GM12892 (cell line): ENCODE data around the gene GJA4.

Experiments
- DNase-seq: peaks from one replicate; pipeline ENCODE4 v3.0.0; 2011; ENCODE audit not compliant: insufficient read length
- FAIRE-seq: peaks from 2 replicates; lab custom pipeline; 2011; peaks lifted over from hg19 to GRCh38; lab: Jason Lieb, UNC
- POLR2A ChIP-seq: IDR thresholded peaks from 2 replicates; pipeline ENCODE4 v1.6.1; 2011; ENCODE audit warnings: low read depth, low read length, control low read depth
- POLR2AphosphoS5 ChIP-seq: IDR thresholded peaks from 2 replicates; pipeline ENCODE4 v1.6.1; 2011; ENCODE audit warnings: low read depth, low read length, control low read depth
- TAF1 ChIP-seq: IDR thresholded peaks from 2 replicates; pipeline ENCODE4 v1.6.1; 2011; ENCODE audit warnings: low read depth, mild to moderate bottlenecking, control low read depth, low read length, borderline replicate concordance

Gene GJA4

DNA sequence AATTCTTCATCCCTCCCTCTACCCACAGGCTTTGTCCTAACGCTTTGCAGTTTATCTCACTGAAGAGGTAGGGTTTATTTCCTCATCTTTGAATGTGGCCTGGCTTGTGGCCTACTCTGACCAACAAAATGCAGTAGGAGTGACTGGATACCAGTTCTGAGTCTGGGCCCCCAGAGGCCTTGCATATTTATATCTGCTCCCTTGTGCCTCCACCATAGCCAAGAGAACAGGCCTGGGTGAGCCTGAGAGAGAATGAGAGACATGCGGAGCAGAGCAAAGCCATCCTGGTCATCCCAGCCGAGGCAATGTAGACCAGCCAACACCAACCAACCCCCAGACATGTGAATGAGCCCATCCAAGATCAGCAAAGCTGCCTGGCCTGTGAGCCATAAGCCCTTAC, 36.5 kb downstream of the GJA4 start:
- DNase-seq = no peak
- no peak for TF ChIP-seq POLR2A
- TF ChIP-seq TAF1 = no peak
- no peak for TF ChIP-seq POLR2AphosphoS5
- no peak for FAIRE-seq

DNA sequence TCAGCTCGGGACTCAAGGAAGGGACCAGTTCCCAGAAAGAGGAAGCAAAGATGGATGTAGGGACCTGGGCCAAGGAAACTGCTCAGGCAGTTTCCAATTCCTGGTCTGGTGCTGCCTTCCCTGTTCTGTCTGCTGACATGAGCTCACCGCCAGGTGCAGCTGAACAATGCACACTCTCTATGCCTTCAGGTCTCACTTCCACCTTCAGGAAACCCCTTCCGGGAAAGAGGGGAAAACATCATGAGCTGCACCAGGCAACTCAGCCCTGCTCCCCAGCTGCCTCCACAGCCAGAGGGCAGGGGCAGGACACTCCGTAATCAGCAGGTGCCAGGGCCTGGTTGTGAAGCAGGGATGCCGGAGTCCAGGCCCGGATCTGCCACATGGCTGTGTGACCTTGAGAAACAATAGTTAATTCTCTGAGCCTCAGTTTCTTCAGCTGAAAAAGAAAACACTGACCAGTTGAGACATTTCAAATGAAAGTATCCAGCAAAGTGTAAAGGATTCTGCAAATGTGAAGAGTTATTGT, 39.0 kb downstream of the GJA4 start:
- TF ChIP-seq POLR2A (no peak), POLR2AphosphoS5 (no peak), TAF1 (no peak)
- DNase-seq (no peak), FAIRE-seq (no peak)

DNA sequence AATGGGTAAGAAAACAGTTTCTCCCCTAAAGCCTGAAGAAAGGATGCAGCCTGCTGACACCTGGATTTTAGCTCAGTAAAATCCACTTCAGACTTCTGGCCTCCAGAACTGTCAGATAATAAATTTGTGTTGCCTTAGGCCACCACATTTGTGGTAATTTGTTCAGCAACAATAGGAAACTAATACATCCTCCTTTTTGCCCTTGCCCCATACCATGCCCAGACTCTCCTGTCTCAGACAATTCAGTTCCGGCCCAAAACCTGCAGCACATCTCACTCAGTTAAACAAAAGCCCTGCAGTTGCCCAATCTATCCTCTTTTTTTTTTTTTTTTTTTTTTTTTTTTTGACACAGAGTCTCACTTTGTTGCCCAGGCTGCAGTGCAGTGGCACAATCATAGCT, 40.9 kb downstream of the GJA4 start:
- FAIRE-seq = no peak
- TF ChIP-seq TAF1 (no peak), POLR2A (no peak), POLR2AphosphoS5 (no peak)
- DNase-seq = no peak

DNA sequence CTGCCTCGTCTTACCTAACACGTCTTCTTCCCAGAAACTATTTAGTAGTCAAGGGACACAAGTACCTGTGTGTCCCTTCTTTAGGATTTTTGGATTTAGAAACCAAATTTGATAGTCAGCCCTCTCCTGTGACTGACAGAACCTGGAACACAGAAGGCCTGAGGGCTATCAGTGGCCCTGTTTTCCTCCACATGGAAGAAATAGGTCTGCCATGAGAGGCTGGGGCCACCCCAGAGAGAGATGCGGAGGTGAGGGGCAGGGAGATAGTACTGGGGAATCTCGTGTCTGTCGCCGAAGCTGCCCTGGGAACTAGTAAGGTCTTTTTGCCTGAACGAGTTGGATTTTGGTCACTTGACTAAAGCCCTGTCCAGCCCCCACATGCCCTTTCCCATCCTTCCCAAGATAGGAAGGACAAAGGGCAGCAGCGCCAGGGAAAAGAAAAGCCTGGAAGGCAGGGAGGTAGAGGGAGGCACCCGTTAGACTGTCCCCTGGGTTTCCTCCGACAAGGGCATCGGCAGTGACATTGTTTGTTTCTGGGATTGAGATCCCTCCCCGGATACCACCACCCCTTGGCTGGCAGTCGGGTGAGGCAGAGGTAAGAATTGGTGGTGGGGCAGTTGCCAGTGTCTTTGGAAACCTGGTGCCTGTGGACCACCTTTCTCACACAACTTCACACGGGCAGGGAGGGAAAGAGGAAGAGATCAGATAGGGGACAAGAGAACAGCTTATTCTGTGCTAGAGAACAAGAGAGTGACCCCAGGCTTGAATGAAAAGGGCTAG, 46.9 kb downstream of the GJA4 start:
- no peak for TF ChIP-seq POLR2AphosphoS5
- no peak for TF ChIP-seq POLR2A
- no peak for TF ChIP-seq TAF1
- FAIRE-seq (no peak), DNase-seq (no peak)

DNA sequence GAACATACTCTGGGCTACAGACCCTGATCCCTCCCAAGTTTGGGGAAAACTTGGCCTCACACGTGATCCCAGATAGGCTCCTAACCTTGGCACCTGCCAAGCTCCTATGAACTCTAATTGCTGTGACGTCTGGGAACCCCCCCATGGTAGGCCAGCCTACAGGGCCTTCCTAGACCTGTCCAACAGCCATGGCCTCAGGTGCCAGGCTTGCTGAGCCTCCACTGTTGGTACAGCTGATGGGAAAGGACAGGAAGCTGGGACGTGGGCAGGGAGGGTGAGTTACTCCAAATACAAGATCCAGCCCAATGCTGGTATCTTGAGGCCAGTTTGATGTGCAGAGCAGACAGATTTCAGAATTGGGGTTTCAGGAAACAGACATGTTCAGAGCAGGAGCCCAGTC, 47.6 kb downstream of the GJA4 start:
- TF ChIP-seq TAF1 (no peak), POLR2AphosphoS5 (no peak), POLR2A (no peak)
- FAIRE-seq (no peak), DNase-seq (no peak)

DNA sequence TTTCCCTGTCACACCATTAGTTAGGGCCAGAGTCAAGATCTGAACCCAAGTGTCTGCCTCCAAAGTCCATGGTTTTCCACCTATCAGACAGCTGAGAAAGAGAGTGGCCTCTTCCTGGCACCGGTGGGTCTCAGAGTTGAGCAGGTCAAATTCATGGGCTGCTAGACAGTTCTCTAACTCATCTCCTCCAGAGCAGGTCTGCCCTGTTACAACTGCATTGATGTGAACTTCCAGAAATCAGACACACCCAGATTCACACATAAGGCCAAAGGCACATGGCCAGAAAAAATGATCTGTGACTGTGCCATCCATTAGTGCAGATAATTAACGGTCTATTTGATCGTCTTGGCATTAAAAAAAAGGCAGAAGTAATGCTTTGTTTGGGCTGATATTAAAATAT, 49.3 kb downstream of the GJA4 start:
- no peak for FAIRE-seq
- TF ChIP-seq POLR2AphosphoS5 (no peak), TAF1 (no peak), POLR2A (no peak)
- DNase-seq = no peak

DNA sequence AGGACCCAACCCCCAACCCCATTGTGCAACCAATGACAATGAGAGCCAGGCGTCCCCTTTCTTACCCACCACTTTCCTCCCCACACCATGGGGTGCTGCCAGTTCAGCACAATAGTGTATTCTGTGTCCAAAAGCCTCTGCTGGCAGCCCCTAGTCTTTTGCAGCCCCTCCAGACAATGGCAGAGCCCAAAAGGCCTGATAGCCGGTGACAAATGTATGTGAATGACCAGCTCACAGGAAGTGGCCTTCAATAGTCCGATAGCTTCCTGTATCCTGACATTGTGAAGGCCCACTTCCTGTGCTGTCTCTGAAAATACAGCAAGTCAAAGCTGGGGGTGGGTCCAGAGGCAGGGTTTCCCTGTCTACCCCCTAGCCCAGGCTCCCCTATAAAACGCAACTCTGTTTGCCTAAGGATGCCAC, 50.2 kb downstream of the GJA4 start:
- TF ChIP-seq POLR2AphosphoS5 = no peak
- no peak for TF ChIP-seq TAF1
- TF ChIP-seq POLR2A = no peak
- no peak for DNase-seq
- FAIRE-seq = no peak

DNA sequence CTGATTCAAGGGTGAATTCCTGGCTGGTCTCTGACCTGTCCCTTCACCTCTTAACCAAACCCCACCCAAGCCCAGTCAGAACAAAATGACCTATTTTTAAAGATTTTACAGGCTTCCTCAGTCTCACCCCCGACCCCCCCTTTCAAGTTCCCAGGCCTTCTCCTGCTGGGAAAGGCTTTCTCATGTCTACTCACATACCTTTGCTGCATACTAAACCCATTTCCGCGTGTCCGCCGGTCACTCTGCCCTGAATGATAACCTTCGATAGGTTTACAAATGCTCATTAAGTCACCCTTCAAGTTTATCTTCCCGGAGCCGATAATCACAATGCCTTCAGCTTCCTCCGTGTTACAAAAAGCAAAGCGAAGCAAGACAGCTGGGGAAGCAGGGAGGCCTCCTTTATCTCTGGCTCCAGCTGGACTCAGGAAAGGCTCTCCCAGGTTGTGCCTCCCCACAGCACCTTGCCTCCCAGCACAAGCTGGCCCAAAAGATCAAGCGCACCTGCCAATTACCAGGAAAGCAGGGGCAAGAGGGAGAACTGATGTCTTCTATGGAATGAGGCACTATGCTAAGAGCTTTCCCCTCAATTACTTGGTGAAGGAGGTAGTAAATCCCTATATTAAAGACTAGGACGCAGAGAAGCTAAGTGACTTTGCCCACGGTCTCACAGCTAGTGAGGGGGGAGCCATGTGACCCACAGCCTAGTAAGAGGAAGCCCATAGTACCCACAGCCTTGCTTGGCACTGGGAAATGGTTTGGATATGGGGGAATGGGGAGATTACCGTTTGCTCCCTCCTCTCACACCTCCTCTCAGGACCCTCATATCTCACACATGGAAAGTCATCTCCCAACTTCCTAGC, 50.8 kb downstream of the GJA4 start:
- no peak for FAIRE-seq
- DNase-seq = no peak
- TF ChIP-seq TAF1 (no peak), POLR2A (no peak), POLR2AphosphoS5 (no peak)

DNA sequence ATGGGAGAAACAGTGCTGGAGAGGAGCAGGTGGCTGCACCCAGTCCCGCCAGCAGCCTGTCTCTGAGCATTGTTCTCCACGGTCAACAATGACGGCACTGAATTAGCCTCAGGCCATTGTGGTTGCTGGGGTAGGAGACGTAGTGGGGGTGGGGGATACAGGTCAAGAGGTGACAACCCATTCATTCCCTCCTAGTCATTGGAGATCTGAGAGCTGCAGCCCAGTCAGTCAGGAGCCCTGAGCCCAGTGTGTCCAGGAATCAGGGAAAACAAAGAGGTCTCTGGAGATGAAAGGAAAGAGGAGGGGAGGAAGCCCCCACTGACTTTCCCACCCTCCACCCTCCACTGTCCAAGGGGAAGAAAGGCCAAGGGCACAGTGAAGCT, 51.4 kb downstream of the GJA4 start:
- no peak for DNase-seq
- TF ChIP-seq POLR2A (no peak), TAF1 (no peak), POLR2AphosphoS5 (no peak)
- FAIRE-seq = no peak
